Esophagus muscularis mucosa (tissue), 4 donors: ENCODE measurements around the gene KSR1. TPM values are rescaled to one million over a fixed set of nuclear protein-coding genes. Genes with fewer than 3 reads are reported as not detected.
A peak's percentile ranks its signal among the peaks of the same experiment; 100 is the strongest.
"Not testable (repeated sequence)": the region's sequence is repeated elsewhere in the genome, so short reads cannot be mapped to it uniquely, and the experiment has no call there.

Experiments used
- DNase-seq: peaks from one replicate; pipeline ENCODE4 v3.0.0-alpha.2; 2017; ENCODE audit errors: extremely low spot score
- H3K27ac ChIP-seq, 4 donors: fragments of 200-600 bp; sonication (generic); replicated peaks in 1 of 4; 1 replicate in 3 of 4; 2 replicates in 1 of 4; pipeline ENCODE4 v1.5.1; 2016 to 2019; ENCODE audit warnings: mild to moderate bottlenecking in 1 of 4
- H3K27me3 ChIP-seq, 4 donors: fragments of 200-600 bp; sonication (generic); one replicate each; pipeline versions ENCODE4 v1.5.1 to v1.6.0; 2016 to 2019
- H3K36me3 ChIP-seq, 4 donors: fragments of 200-600 bp; sonication (generic); one replicate each; pipeline ENCODE4 v1.5.1; 2016 to 2019
- H3K4me1 ChIP-seq, 4 donors: fragments of 200-600 bp; sonication (generic); one replicate each; pipeline ENCODE4 v1.5.1; 2016 to 2019
- H3K4me3 ChIP-seq, 4 donors: fragments of 200-600 bp; sonication (generic); 1 replicate in 2 of 4; 2 replicates in 2 of 4; pipeline ENCODE4 v1.5.1; 2016 to 2019; ENCODE audit warnings: mild to moderate bottlenecking in 4 of 4, moderate library complexity in 1 of 4
- H3K9me3 ChIP-seq, 4 donors: fragments of 200-600 bp; sonication (generic); 1 replicate in 3 of 4; 2 replicates in 1 of 4; pipeline ENCODE4 v1.5.1; 2016 to 2019
- EP300 ChIP-seq: sonication (generic); formaldehyde crosslinking; IDR thresholded peaks from one replicate; pipeline ENCODE4 v1.6.1; 2017; ENCODE audit warnings: antibody characterized with exemption
- POLR2A ChIP-seq: fragments of 450-650 bp; IDR thresholded peaks from one replicate; pipeline ENCODE4 v1.6.1; 2017; ENCODE audit warnings: antibody characterized with exemption, moderate library complexity, mild to moderate bottlenecking, low read depth
- POLR2AphosphoS5 ChIP-seq, 2 donors: sonication (generic); formaldehyde crosslinking; IDR thresholded peaks; one replicate each; pipeline ENCODE4 v1.6.1; 2017; ENCODE audit warnings: antibody characterized with exemption in 2 of 2
- WGBS: methylation state at CpG from one replicate; pipeline ENCODE4 v1.1.5; 2018; 5-methylcytosine and 5-hydroxymethylcytosine counted together
- intact Hi-C: fragments of 100-400 bp; cut with DNase I; formaldehyde crosslinking; loops from one replicate; pipeline ENCODE4 v1.15.1; 2023
- total RNA-seq, 4 donors: library from RNA; depleted of rRNA; stranded (reverse); fragments of >200 nt; gene quantifications; one replicate each; pipeline versions ENCODE4 v1.1.0 to v1.2.1, GENCODE V29; 2016
- TF ChIP-seq, protein P1 (sequence below), 3 experiments: fragments of 200-600 bp in 2 of 3; fragments of 450-650 bp in 1 of 3; sonication (generic) in 2 of 3; IDR thresholded peaks; one replicate each; pipeline ENCODE4 v1.5.1; 2017 to 2019; ENCODE audit warnings: antibody characterized with exemption in 3 of 3, mild to moderate bottlenecking in 2 of 3, moderate library complexity in 1 of 3

KSR1 gene
- total RNA-seq, 4 donors from 2014 or later = 13.3 to 18.9 (median 13.7) TPM

- intact Hi-C loops = no loop called here
- no peak for DNase-seq
These were observed 25.8 kb upstream of the KSR1 start for GRCh38 chr17:27430383-27430840.

GRCh38 chr17:27430882-27431491 is 25.3 kb upstream of the KSR1 start:
- intact Hi-C loops = no loop called here
- Histone ChIP-seq H3K27ac (no peak overlapping the region), H3K9me3 (no peaks in the 10 kb centered on the region), H3K27me3 (no peaks in the 10 kb centered on the region), H3K4me3 (no peak overlapping the region), H3K36me3 (no peaks in the 10 kb centered on the region), H3K4me1 (no peaks in the 10 kb centered on the region)
- TF ChIP-seq POLR2AphosphoS5 (IDR thresholded peaks at IDR 0.05) (no peak), POLR2A (no peak), EP300 (no peak)
- TF ChIP-seq, protein P1, sequence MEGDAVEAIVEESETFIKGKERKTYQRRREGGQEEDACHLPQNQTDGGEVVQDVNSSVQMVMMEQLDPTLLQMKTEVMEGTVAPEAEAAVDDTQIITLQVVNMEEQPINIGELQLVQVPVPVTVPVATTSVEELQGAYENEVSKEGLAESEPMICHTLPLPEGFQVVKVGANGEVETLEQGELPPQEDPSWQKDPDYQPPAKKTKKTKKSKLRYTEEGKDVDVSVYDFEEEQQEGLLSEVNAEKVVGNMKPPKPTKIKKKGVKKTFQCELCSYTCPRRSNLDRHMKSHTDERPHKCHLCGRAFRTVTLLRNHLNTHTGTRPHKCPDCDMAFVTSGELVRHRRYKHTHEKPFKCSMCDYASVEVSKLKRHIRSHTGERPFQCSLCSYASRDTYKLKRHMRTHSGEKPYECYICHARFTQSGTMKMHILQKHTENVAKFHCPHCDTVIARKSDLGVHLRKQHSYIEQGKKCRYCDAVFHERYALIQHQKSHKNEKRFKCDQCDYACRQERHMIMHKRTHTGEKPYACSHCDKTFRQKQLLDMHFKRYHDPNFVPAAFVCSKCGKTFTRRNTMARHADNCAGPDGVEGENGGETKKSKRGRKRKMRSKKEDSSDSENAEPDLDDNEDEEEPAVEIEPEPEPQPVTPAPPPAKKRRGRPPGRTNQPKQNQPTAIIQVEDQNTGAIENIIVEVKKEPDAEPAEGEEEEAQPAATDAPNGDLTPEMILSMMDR (IDR thresholded peaks at IDR 0.05) = peak; percentile 26 to 54 (median 35)
- DNase-seq = no peak
- WGBS = 79% methylated on average over 6 of the region's 10 CpGs

More at GRCh38 chr17:27430383-27430840, 25.8 kb upstream of the KSR1 start:
- WGBS = 80% methylated on average over 1 of the region's 7 CpGs
- H3K9me3 ChIP-seq = no peaks in the 10 kb centered on the region
- no peaks in the 10 kb centered on the region for H3K36me3 ChIP-seq
- H3K27me3 ChIP-seq = no peaks in the 10 kb centered on the region
- no peaks in the 10 kb centered on the region for H3K4me1 ChIP-seq
- TF ChIP-seq POLR2A = no peak
- TF ChIP-seq, protein P1 (IDR thresholded peaks at IDR 0.05) = no peak
- no peak for TF ChIP-seq EP300
- no peak for TF ChIP-seq POLR2AphosphoS5 (IDR thresholded peaks at IDR 0.05)
- H3K27ac ChIP-seq = no peak overlapping the region
- H3K4me3 ChIP-seq = no peak overlapping the region

DNA sequence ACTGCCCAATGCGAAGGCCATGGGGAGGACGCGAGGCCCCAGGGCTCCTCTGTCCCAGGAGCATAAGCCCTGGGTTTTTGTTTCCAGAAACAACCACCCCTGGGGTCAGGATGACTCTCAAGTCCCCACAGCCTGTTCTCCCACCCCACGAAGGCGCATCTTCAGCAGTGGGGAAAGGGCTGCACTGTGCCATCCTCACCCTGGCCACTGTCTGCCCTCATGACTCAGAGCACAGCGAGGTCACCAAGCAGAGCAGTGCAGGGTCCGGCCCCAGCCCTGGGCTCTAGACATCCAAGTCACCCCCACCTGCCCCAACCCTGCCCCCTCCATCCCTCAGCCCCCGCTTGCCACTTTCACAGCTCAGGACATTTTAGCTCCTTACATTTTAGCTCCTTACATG is 22.7 kb upstream of the KSR1 start:
- Histone ChIP-seq H3K27me3 (no peaks in the 10 kb centered on the region), H3K9me3 (no peaks in the 10 kb centered on the region), H3K36me3 (no peaks in the 10 kb centered on the region), H3K4me1 (no peaks in the 10 kb centered on the region), H3K4me3 (no peak overlapping the region), H3K27ac (no peak overlapping the region)
- intact Hi-C loops = no loop called here
- no peak for DNase-seq
- TF ChIP-seq, protein P1 (IDR thresholded peaks at IDR 0.05) = no peak
- no peak for TF ChIP-seq EP300
- no peak for TF ChIP-seq POLR2AphosphoS5 (IDR thresholded peaks at IDR 0.05)
- TF ChIP-seq POLR2A = no peak
- 57% methylated on average over 5 of the region's 8 CpGs for WGBS

GRCh38 chr17:27435431-27436070 is 20.7 kb upstream of the KSR1 start:
- H3K27me3 ChIP-seq, H3K4me3 ChIP-seq, DNase-seq, intact Hi-C loops, H3K4me1 ChIP-seq, H3K36me3 ChIP-seq, H3K9me3 ChIP-seq, H3K27ac ChIP-seq: not testable (repeated sequence)
- 91% methylated on average over 6 of the region's 6 CpGs for WGBS

DNA sequence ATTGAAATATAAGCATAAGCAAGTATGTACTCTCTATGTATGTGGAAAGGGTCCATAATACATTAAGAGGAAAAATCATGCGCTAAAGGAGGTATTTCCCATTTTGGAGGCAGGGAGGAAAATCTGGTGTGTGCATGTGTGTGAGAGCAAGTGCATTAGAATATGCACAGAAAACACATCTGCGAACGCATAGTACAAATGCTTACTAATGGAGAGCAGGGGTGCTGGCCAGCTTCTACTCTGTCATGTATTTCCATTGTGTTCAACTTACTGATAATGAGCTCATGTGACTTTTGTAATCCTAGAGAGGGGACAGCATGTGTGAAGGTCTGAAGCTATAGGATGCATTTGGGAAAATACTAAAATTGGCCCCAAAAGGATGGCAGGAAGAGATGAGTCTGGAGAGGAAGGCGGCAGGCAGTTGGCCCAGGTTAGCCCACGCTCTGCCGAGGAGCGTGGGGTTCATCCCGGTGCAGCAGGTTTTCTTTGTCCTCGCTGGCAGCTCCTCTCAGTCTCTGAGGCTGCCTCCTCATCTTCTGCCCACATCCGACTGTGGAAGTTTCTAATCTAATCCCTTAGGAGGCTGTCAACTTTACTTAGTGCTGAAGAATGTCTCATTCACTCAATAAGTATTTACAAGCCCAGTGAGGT is 17.8 kb upstream of the KSR1 start:
- Histone ChIP-seq H3K27ac (no peak overlapping the region), H3K4me1 (no peaks in the 10 kb centered on the region), H3K27me3 (no peaks in the 10 kb centered on the region), H3K4me3 (no peak overlapping the region), H3K9me3 (no peaks in the 10 kb centered on the region), H3K36me3 (no peaks in the 10 kb centered on the region)
- DNase-seq = no peak
- no peak for TF ChIP-seq POLR2AphosphoS5 (IDR thresholded peaks at IDR 0.05)
- TF ChIP-seq, protein P1 (IDR thresholded peaks at IDR 0.05) = no peak
- 84% methylated on average over 10 of the region's 10 CpGs for WGBS
- intact Hi-C loops = no loop called here
